DLD1 (cell line): ENCODE results near the gene SDCCAG8.
"Not testable (repeated sequence)": the region's sequence is repeated elsewhere in the genome, so short reads cannot be mapped to it uniquely, and the experiment has no call there.

Source experiments
- in situ Hi-C: cut with HindIII; loops from 2 replicates; pipeline ENCODE4 v1.10.0; 2017; ENCODE audit warnings: low sequenced_read_pairs

The SDCCAG8 gene

GRCh38 chr1:243255791-243256512, at the start of gene SDCCAG8:
Gene SDCCAG8, plus strand, starts transcription at chr1:243256041. Its CDS starts 133 bp downstream, at chr1:243256174.
- in situ Hi-C loops: no loop called here

GRCh38 chr1:243211984-243212383, 43.9 kb upstream of the SDCCAG8 start:
- in situ Hi-C loops: not testable (repeated sequence)

- in situ Hi-C loops: no loop called here
Measured at GRCh38 chr1:243213045-243213787, 42.6 kb upstream of the SDCCAG8 start.

GRCh38 chr1:243215276-243215875, 40.5 kb upstream of the SDCCAG8 start:
- in situ Hi-C loops: not testable (repeated sequence)

- in situ Hi-C loops: no loop called here
Measured at GRCh38 chr1:243216741-243217140, 39.1 kb upstream of the SDCCAG8 start.

GRCh38 chr1:243217349-243217748, 38.5 kb upstream of the SDCCAG8 start:
- in situ Hi-C loops: no loop called here

GRCh38 chr1:243218059-243218458, 37.8 kb upstream of the SDCCAG8 start:
- in situ Hi-C loops: no loop called here

- in situ Hi-C loops: no loop called here
Measured at GRCh38 chr1:243227622-243228021, 28.2 kb upstream of the SDCCAG8 start.

- in situ Hi-C loops: no loop called here
Measured at GRCh38 chr1:243229526-243229925, 26.3 kb upstream of the SDCCAG8 start.

- in situ Hi-C loops: no loop called here
Measured at GRCh38 chr1:243230914-243231313, 24.9 kb upstream of the SDCCAG8 start.

GRCh38 chr1:243233908-243234307, 21.9 kb upstream of the SDCCAG8 start:
- in situ Hi-C loops: no loop called here

- in situ Hi-C loops: no loop called here
Measured at GRCh38 chr1:243234978-243235647, 20.7 kb upstream of the SDCCAG8 start.

- in situ Hi-C loops: no loop called here
Measured at GRCh38 chr1:243236604-243237252, 19.1 kb upstream of the SDCCAG8 start.

- in situ Hi-C loops: no loop called here
Measured at GRCh38 chr1:243244432-243244841, 11.4 kb upstream of the SDCCAG8 start.

GRCh38 chr1:243246916-243247315, 8.9 kb upstream of the SDCCAG8 start:
- in situ Hi-C loops: no loop called here

- in situ Hi-C loops: no loop called here
Measured at GRCh38 chr1:243247901-243248300, 7.9 kb upstream of the SDCCAG8 start.

- in situ Hi-C loops: no loop called here
Measured at GRCh38 chr1:243249214-243249613, 6.6 kb upstream of the SDCCAG8 start.

- in situ Hi-C loops: no loop called here
Measured at GRCh38 chr1:243250102-243250501, 5.7 kb upstream of the SDCCAG8 start.

GRCh38 chr1:243251539-243251938, 4.3 kb upstream of the SDCCAG8 start:
- in situ Hi-C loops: no loop called here

GRCh38 chr1:243253211-243253925, 2.5 kb upstream of the SDCCAG8 start:
- in situ Hi-C loops: no loop called here
